GM18517 (cell line): ENCODE measurements around the gene TBC1D32.
"Not testable (repeated sequence)": the region's sequence is repeated elsewhere in the genome, so short reads cannot be mapped to it uniquely, and the experiment has no call there.

Experiments
- ATAC-seq: cut with Tn5 transposase; IDR thresholded peaks from one replicate; pipeline ENCODE4 v1.9.1; 2021; ENCODE audit warnings: mild to moderate bottlenecking, moderate library complexity; ENCODE audit not compliant: unreplicated experiment

Gene TBC1D32

DNA sequence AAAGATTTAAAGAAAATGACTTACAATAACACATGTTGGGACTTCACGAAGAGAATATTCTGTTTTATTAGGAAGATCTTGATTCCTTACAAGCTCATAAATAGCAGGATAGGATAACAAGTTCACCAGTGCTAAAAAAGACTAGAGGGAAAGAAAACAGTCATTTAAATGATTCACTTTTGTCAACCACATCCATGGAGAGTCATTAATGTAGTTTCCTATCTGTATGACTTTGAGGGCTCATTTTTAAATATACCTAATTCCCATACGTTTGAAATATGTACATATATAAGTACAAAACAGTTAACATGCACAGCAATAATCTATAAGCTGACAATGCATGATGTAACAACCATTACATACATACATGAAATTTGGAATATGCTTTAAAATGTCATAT is 111.1 kb downstream of the TBC1D32 start:
- ATAC-seq, result no peak

DNA sequence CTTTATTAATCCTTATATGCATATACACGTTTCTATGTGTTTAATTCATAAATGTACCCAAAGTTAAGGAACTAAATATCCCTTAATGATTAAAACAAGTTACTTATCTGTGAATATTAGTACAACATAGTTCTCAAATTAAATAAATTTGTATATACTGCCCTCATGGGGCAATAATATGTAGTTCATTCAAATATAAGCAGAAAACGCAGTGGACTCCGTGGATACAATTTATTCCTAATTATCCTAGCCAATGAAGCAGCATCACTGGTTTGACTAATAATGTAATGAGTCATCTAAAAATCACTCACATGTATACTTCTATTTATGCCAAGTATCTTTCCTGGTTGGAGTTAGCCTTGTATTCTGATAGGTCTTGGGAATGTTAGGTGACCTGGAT is 111.6 kb downstream of the TBC1D32 start:
- ATAC-seq, result no peak

DNA sequence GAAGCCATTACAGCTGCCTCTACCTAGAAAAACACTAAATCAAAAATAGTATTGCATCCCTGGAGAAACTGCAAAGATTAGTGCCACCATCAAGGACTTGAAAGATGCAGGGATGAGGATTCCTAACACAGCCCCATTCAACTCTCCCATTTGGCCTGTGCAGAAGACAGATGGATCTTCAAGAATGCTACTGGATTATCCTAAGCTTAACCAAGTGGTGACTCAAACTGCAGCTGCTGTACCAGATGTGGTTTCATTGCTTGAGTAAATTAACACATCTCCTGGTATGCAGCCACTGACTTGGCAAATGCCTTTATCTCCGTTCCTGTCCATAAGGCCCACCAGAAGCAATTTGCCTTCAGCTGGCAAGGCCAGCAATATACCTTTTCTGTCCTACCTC is 117.4 kb downstream of the TBC1D32 start:
- ATAC-seq, result no peak

DNA sequence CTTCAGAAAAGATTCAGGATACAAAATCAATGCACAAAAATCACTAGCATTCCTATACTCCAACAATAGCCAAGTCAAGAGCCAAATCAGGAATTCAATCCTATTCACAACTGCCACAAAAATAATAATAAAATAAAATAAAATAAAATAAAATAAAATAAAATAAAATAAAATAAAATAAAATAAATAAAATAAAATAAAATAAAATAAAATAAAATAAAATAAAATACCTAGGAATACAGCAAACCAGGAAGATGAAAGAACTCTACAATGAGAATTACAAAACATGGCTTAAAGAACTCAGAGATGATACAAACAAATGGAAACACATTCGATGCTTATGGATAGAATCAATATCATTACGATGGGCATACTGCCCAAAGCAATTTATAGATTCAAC is 120.9 kb downstream of the TBC1D32 start:
- ATAC-seq, result not testable (repeated sequence)

DNA sequence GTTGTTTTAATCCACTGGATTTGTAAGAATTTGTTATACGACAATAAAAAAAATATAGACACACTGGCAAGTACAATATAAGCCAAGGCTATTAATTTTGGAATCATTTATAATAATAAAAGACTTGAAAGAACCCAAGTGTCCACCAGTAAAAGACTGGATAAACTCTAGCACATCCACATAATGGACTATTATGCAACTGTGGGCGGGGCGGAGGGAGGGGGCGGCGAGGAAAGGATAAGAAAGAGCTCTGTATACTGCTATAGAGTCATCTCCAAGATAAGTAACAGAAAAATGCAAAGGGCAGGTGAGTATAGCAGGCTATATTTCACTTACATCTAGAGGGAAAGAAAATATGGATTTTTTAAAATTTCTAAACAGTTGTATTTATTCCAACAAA is 123.3 kb downstream of the TBC1D32 start:
- ATAC-seq, result no peak

DNA sequence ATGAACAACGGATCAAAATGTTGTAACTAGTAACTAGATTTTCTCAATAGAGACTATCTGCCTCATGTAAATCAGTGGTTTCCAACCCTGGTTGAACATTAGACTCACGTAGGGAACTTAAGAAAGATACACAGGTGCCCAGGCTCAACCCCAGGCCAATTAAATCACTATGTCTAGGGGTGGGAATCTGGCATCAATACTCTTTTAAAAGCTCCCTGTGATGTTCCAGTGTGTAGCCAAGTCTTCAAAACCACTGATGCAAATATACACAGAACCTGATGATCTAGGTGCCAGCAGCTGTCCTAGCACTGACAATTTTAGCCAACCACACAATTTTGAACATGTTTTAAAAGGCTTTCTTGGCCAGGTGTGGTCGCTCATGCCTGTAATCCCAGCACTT is 128.7 kb downstream of the TBC1D32 start:
- ATAC-seq, result peak; percentile 58

DNA sequence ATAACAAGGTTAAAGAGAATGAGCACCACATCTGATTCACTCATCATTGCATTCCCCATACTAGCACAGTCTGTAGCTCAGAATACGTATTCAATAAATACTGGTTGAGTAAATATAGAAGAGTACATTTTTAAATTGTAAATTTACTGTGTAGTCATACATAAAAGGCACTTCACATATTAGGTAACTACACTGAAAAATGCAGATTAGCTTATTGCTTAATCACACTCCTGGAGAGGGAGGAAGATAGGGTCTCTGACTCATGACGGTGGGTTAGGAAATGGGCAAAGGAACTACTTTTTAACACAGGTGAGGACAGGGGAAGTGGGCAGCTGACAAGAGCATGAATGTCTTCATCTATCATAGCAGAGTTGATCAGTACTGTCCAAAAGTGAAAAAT is 133.2 kb downstream of the TBC1D32 start:
- ATAC-seq, result no peak

DNA sequence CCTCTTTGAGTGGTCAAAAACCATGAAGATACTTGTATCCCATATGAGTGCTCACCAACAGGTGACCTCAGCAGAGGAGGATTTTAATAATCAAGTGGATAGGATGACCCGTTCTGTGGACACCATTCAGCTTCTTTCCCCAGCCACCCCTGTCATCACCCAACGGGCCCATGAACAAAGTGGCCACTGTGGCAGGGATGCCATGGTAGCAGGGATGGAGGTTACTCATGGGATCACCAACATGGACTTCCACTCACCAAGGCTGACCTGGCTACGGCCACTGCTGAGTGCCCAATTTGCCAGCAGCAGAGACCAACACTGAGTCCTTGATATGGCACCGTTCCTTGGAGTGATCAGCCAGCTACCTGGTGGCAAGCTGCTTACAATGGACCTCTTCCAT is 138.2 kb downstream of the TBC1D32 start:
- ATAC-seq, result not testable (repeated sequence)

DNA sequence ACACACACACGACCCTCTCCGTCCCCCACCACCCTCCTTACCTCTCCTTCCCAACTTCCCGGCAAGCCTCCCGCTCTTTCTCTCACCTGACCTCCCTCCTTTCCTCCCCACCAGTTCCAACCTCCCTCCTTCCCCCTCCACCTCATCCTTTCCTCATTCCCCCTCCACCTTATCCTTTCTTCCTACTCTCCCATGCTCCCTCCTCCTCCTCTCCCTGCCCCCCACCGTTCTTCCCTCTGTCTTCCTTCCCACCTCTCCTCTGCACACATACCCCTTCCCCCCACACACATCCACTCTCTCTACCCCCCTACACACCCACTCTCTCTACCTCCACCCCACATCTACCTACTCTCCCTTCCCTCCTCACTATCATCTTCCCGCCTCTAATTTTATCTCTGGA is 144.2 kb downstream of the TBC1D32 start:
- no peak for ATAC-seq

DNA sequence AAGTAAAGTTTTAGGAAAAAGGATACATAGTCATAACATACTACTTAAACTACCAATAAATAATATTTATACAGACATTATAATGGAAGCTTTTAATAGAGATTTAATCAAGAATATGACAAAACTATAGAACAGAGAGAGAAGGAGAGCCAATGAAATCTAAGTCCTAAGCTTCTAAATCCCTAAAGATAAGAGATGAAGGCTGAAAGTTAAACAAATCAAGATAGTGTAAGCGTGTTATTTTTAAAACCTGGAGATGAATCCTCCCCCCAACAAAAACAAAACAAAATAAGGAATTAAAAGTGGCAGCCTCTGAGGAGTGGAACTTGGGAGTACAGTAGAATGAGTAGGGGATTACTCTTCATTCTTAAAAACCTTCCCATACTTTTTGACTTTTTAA is 145.9 kb downstream of the TBC1D32 start:
- no peak for ATAC-seq

DNA sequence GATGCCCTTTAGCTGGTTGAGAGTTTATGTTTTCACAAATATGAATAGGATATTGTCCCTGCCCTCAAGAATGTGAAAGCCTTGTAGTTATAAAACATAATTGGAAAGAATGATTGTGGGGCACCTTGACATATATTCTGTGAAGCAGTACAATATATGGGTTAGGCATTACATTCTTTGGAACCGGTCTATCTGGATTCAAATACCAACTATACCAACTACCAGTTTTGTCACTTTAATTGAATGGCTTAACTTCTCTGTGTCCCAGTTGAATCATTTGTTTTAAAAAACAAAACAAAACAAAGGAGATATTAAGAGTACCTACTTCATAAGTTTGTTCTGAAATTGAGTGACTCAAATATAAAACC is 146.5 kb downstream of the TBC1D32 start:
- ATAC-seq, result no peak

DNA sequence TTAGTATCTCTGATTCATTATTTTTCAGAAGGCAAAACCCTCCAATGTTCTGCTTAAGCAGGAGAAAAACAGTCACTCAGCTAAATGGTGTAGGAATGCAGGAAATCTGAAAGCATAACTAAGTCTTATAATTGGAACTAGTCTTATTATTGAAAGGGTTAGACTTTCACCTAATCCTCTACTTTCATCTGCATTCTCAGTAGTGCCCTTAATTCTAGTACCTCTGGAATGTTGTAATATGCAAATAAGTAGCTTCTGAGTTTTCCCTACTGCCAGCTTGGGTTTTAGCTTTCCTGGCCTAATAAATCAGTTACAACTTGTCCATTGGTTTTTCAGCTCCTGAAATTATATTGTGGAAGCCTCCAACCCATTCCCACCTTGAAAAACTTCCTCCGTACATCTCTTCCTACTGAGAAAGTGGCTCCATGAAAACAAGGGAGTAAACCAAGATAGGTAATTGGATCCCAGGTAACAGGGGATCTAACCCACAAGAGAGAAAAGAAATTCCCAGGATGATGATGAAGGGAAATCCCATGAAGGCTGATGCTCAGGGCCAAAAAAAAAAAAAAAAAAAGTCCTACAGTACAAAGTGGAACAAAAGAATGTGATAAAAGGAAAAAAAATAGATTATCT is 147.0 kb downstream of the TBC1D32 start:
- no peak for ATAC-seq

DNA sequence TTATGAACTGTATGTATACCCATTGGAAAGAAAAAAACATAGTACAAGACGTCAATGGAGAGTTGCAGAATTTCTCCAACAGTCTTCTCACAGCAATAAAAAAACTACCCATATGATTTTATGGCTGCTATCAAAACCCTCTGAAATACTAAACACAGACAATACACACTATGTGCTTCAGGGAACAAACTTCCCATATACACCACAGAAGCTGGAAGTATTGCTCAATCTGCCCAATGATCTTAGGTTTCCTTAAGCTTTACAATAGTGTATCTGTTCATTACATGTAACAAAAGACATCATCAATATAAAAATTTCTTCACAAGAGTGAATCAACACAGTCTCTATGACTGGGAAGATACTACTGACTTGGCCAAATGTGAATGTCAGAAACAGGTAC is 150.5 kb downstream of the TBC1D32 start:
- ATAC-seq, result no peak

DNA sequence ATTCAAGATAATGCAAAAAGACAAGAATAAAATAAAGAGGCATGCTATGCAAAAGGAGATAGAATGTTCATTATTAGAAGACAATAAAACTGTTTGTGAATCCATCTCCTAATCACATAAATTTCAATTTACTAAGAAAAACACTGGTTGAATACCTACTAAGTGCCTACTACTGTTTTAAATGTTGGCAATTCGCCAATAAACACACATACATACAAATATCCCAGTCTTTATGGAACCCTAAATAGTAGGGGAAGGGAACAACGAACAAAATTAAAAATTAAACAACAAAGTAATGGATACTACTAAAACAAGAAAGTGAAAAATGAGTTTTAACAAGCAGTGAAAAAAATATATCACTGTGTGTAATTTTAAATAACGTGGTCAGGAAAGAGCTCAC is 158.5 kb downstream of the TBC1D32 start:
- ATAC-seq, result no peak

DNA sequence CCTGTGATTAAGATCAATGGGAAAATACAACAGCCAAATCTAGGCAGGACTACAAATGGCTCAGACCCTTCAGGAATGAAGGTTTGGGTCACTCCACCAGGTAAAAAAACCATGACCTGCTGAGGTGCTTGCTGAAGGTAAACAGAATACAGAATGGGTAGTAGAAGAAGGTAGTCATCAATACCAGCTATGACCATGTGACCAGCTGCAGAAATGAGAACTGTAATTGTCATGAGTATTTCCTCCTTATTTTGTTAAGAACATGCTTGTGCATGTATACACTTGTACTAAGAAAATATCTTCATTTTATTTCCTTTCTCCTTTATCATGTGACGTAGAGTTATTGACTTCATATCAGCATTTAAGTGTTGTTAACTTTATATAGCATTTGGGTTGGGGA is 161.8 kb downstream of the TBC1D32 start:
- not testable (repeated sequence) for ATAC-seq

DNA sequence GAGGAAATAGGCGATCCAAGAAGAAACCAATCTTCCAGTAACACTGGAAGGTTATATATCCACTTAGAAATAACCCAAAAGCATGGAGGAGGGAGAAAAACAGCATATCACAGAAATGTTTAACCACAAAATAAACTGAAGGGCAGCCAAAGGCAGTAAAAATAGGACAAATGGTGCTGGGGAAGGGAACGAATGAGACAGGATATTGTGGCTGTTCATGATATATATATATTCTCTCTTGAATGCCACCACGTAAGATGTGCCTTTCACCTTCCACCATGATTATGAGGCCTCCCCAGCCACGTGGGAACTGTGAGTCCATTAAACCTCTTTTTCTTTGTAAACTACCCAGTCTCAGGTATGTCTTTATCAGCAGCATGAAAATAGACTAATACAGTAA is 162.4 kb downstream of the TBC1D32 start:
- no peak for ATAC-seq

DNA sequence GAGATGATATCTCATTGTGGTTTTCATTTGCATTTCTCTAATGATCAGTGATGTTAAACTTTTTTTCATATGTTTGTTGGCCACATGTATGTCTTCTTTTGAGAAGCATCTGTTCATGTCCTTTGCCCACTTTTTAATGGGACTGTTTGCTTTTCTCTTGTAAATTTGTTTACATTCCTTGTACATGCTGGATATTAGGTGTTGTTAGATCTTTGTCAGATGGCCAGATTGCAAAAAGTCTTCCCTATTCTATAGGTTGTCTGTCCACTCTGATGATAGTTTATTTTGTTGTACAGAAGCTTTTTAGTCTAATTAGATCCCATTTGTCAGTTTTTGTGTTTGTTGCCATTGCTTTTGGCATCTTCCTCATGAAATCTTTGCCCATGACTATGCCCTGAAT is 172.4 kb downstream of the TBC1D32 start:
- no peak for ATAC-seq

DNA sequence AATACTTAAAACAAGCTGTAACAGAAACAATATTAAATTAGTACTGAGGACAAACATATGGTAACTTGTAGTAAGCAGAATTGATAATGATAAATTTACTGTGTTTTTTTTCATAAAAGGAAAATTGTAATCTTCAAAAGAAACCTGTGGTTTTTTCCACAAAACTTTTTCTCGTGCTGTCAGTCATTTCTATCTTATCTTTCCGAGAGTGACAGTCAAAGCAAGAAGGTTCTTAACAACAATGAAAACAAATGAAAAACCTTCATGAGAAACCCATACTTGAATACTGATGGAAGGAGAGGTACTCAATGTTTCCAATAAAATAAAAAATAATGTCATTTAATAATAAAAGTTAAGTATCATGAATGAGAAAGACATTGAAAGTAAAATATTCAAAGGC is 174.0 kb downstream of the TBC1D32 start:
- no peak for ATAC-seq

DNA sequence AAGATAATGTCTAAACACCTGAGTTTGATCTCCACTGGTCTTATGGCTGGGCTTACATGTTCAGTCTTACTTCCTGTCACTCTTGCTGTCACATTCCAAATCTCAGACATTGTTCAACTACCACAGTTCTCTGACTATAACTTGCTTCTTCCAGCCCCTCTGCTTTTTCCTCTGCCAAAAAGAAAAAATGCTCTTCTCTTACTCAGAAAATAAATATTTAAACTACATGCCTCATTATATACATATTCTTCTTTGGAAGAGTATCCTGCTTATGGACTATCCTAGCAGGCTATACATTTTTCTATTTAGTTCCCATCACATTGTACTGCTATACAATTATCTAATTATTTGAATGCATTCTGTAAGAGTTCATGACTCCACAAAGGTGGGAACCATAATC is 175.4 kb downstream of the TBC1D32 start:
- ATAC-seq, result no peak

DNA sequence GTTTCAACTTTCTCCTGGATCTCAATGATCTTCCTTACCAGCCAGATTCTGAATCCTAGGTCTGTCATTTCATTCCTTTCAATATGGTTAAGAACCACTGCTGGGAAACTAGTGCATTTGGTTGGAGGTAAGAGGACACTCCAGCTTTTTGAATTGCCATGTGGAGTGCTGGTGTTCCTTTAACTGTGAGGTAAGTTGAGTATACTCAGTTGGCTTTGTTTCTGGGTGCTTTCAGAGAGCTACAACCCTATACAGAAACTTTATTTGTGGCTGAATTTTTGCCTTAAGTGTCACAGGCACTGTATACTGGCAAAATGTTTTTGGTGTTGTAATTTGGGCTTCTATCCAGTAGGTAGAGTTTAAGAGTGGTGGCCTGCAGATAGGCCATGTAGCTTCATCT is 175.8 kb downstream of the TBC1D32 start:
- no peak for ATAC-seq

DNA sequence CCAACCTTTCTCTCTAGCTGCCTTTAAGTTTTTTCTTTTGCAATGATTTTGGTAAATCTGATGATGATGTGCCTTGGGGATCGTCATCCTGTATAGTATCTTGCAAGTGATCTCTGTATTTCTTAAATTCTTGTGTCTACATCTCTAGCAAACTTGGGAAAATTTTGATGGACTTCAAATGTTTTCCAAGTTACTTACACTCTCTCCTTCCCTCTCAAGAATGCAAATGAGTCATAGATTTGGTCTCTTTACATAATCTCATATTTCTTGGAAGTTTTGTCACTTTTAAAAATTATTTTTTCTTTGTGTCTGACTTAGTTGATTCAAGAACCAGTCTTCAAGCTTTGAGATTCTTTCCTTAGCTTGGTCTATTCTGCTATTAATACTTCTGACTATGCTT is 176.4 kb downstream of the TBC1D32 start:
- ATAC-seq, result no peak

DNA sequence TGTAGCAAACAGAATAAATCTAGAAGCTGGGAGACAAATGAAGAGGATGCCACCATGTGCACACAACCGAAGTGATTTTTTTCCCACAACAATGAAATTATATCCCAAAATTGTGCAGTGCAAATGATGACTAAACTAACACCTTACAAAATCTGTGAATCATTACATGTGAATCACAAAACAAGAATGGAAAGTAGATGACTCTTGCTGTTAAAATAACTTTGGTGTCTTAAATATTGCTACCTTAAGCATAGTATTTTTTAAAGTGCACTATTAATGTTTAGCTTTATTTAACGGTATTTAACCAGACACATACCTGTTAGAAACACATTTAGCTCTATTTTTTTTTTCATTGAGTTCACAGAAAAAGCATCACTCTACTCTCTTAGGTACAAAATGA is 190.8 kb downstream of the TBC1D32 start:
- ATAC-seq, result no peak

DNA sequence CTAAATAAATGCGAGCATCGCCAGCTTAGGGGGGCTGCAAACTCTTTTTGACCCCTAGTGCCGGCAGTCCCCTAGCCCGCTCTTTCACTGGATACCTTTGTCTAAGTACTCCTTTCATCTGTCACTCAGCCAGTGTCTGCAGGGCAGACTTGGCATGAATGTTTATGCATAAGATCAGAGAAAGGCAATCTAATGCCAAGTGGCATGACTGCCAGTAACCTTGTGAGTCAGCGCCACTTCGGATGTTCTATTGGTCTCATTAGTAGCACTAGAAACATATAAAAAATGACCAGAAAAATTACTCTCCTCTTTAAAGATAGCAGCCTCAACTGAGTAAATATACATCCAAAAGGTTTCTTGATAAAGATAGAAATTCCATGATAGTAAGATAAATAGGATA is 192.2 kb downstream of the TBC1D32 start:
- ATAC-seq, result no peak

DNA sequence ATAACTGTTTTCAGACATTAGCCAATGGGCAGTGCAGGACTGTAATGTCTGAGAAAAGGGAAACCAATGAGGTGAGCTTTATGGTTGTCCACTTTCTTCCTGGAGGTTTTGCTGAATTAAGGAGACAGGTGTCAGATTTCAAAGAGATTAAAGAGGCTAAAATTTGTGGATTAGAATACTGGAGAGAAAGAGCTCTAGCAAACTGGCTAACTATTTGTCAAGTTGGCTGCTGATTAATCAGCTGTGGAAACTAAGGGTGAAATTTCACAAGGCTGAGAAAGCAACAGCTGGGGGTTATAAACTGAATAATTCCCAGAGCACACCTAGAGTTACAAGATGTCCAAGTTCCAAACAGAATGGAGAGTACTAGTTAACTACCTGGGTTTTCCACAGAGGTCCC is 198.9 kb downstream of the TBC1D32 start:
- ATAC-seq, result no peak
